HG02884 (cell line): ENCODE results near the gene TRIM69.
"Not testable (repeated sequence)": the region's sequence is repeated elsewhere in the genome, so short reads cannot be mapped to it uniquely, and the experiment has no call there.

Source experiments
- ATAC-seq: cut with Tn5 transposase; IDR thresholded peaks from one replicate; pipeline ENCODE4 v1.9.1; 2021; ENCODE audit warnings: mild to moderate bottlenecking, moderate library complexity; ENCODE audit not compliant: unreplicated experiment

TRIM69 gene

GRCh38 chr15:44736181-44736765 is at the start of gene TRIM69:
Gene TRIM69, plus strand, starts transcription at chr15:44736528. Its CDS starts 177 bp downstream, at chr15:44736705.
- ATAC-seq, result peak; percentile 36

GRCh38 chr15:44689318-44689717 is 47.0 kb upstream of the TRIM69 start:
- not testable (repeated sequence) for ATAC-seq

- not testable (repeated sequence) for ATAC-seq
Measured at GRCh38 chr15:44690245-44690644, 46.1 kb upstream of the TRIM69 start.

GRCh38 chr15:44692659-44693058 is 43.7 kb upstream of the TRIM69 start:
- no peak for ATAC-seq

GRCh38 chr15:44694416-44694815 is 41.9 kb upstream of the TRIM69 start:
- ATAC-seq, result no peak

GRCh38 chr15:44695294-44695693 is 41.0 kb upstream of the TRIM69 start:
- ATAC-seq, result no peak

- no peak for ATAC-seq
Measured at GRCh38 chr15:44697014-44697413, 39.3 kb upstream of the TRIM69 start.

GRCh38 chr15:44698641-44699040 is 37.7 kb upstream of the TRIM69 start:
- no peak for ATAC-seq

- not testable (repeated sequence) for ATAC-seq
Measured at GRCh38 chr15:44700676-44701075, 35.7 kb upstream of the TRIM69 start.

GRCh38 chr15:44705986-44706385 is 30.3 kb upstream of the TRIM69 start:
- no peak for ATAC-seq

GRCh38 chr15:44706401-44706800 is 29.9 kb upstream of the TRIM69 start:
- no peak for ATAC-seq

GRCh38 chr15:44706946-44707636 is 29.2 kb upstream of the TRIM69 start:
- ATAC-seq, result no peak

- no peak for ATAC-seq
Measured at GRCh38 chr15:44710236-44711095, 25.9 kb upstream of the TRIM69 start.

GRCh38 chr15:44711096-44711742 is 25.1 kb upstream of the TRIM69 start, which contains the start of the genes B2M and PATL2:
Gene B2M, plus strand, starts transcription at chr15:44711517. Its CDS starts 30 bp downstream, at chr15:44711547.
Gene PATL2, minus strand, starts transcription at chr15:44711323. Its CDS starts 34,833 bp downstream, at chr15:44676490.
- peak; percentile 74 for ATAC-seq

GRCh38 chr15:44711743-44712345 is 24.5 kb upstream of the TRIM69 start:
- no peak for ATAC-seq

- ATAC-seq, result no peak
Measured at GRCh38 chr15:44712346-44713005, 23.9 kb upstream of the TRIM69 start.

- no peak for ATAC-seq
Measured at GRCh38 chr15:44713006-44713966, 23.0 kb upstream of the TRIM69 start.

GRCh38 chr15:44715142-44715796 is 21.1 kb upstream of the TRIM69 start:
- ATAC-seq, result no peak
